Mesendoderm (in vitro differentiated cells): ENCODE measurements around the gene ANKRD12.

Source experiments
- DNase-seq: peaks from one replicate; pipeline ENCODE4 v3.0.0; 2013
- H2AK5ac ChIP-seq: 2 replicates; pipeline ENCODE4 v1.6.1; 2013; ENCODE audit warnings: low read length, inconsistent platforms
- H2BK120ac ChIP-seq: 2 replicates; pipeline ENCODE4 v1.6.1; 2013; ENCODE audit warnings: low read depth, mild to moderate bottlenecking, low read length, moderate library complexity, mixed read lengths
- H2BK15ac ChIP-seq: replicated peaks from 2 replicates; pipeline ENCODE4 v1.6.1; 2013; ENCODE audit warnings: low read depth, mild to moderate bottlenecking, moderate library complexity
- H2BK5ac ChIP-seq: 2 replicates; pipeline ENCODE4 v1.6.1; 2013; ENCODE audit warnings: low read length, inconsistent platforms
- H3K18ac ChIP-seq: 2 replicates; pipeline ENCODE4 v1.6.1; 2013; ENCODE audit warnings: mild to moderate bottlenecking, low read length, mixed read lengths
- H3K23ac ChIP-seq: one replicate; pipeline ENCODE4 v1.6.1; 2013; ENCODE audit warnings: low read length
- H3K27ac ChIP-seq: 2 replicates; pipeline ENCODE4 v1.5.1; 2013; ENCODE audit warnings: low read depth, mild to moderate bottlenecking, inconsistent platforms, low read length, moderate library complexity
- H3K27me3 ChIP-seq: 2 replicates; pipeline ENCODE4 v1.6.1; 2013; ENCODE audit warnings: low read length, control low read depth, mild to moderate bottlenecking, inconsistent platforms; ENCODE audit not compliant: insufficient read depth, poor library complexity
- H3K36me3 ChIP-seq: 2 replicates; pipeline ENCODE4 v1.6.1; 2013; ENCODE audit warnings: low read length, inconsistent platforms; ENCODE audit not compliant: control insufficient read depth, insufficient read depth
- H3K4ac ChIP-seq: one replicate; pipeline ENCODE4 v1.6.1; 2013; ENCODE audit warnings: low read depth, mild to moderate bottlenecking, low read length, moderate library complexity
- H3K4me1 ChIP-seq: 2 replicates; pipeline ENCODE4 v1.6.1; 2013; ENCODE audit warnings: low read depth, low read length, inconsistent platforms; ENCODE audit not compliant: control insufficient read depth
- H3K4me2 ChIP-seq: 2 replicates; pipeline ENCODE4 v1.6.1; 2013; ENCODE audit warnings: low read length
- H3K4me3 ChIP-seq: 2 replicates; pipeline ENCODE4 v1.5.1; 2013; ENCODE audit warnings: mild to moderate bottlenecking, low read length
- H3K56ac ChIP-seq: one replicate; pipeline ENCODE4 v1.6.1; 2013; ENCODE audit warnings: low read length
- H3K79me1 ChIP-seq: 2 replicates; pipeline ENCODE4 v1.6.1; 2013; ENCODE audit warnings: low read length, inconsistent platforms
- H3K79me2 ChIP-seq: 2 replicates; pipeline ENCODE4 v1.6.1; 2013; ENCODE audit warnings: mild to moderate bottlenecking, low read length; ENCODE audit not compliant: control insufficient read depth, insufficient read depth
- H3K9ac ChIP-seq: 2 replicates; pipeline ENCODE4 v1.6.1; 2013; ENCODE audit warnings: low read length, inconsistent platforms
- H4K5ac ChIP-seq: one replicate; pipeline ENCODE4 v1.6.1; 2013; ENCODE audit warnings: low read length
- H4K8ac ChIP-seq: one replicate; pipeline ENCODE4 v1.6.1; 2013; ENCODE audit warnings: low read depth, mild to moderate bottlenecking, control low read depth, low read length, moderate library complexity
- WGBS: extraction: QIAGEN DNeasy Blood & Tissue Kit; methylation state at CpG from one replicate; pipeline ENCODE4 v1.1.7; 2013; ENCODE audit warnings: low lambda C conversion rate, missing lambda C conversion rate; ENCODE audit not compliant: insufficient coverage; ENCODE audit errors: extremely low coverage; 5-methylcytosine and 5-hydroxymethylcytosine counted together

The ANKRD12 gene

DNA sequence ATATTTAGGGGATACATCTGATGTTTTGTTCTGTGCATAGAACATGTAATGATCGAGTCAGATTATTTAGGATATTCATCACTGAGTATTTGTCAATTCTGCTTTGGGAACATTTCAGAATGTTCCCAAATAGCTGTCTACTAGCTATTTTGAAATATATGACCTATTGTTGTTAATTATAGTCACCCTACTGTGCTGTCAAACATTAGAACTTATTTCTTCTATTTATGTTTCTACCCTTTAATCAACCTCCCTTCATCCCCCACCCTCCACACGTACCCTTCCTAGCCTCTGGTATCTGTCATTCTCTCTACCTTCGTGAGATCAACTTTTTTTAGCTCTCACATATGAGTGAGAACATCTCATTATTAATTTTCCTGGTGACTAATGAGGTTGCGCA is 40.9 kb downstream of the ANKRD12 start:
- no peaks in the 10 kb centered on the region for H3K36me3 ChIP-seq
- no peaks in the 10 kb centered on the region for H3K79me2 ChIP-seq
- H3K4ac ChIP-seq: no peak overlapping the region
- no peak overlapping the region for H2AK5ac ChIP-seq
- H3K27me3 ChIP-seq: no peaks in the 10 kb centered on the region
- WGBS: 100% methylated on average over 1 of the region's 4 CpGs
- H3K4me3 ChIP-seq: no peak overlapping the region
- H3K56ac ChIP-seq: no peak overlapping the region
- H3K23ac ChIP-seq: no peak overlapping the region
- no peak overlapping the region for H2BK120ac ChIP-seq
- no peak overlapping the region for H2BK15ac ChIP-seq
- no peak overlapping the region for H4K8ac ChIP-seq
- no peak overlapping the region for H2BK5ac ChIP-seq
- H3K4me1 ChIP-seq: no peaks in the 10 kb centered on the region
- H3K27ac ChIP-seq: no peak overlapping the region
- DNase-seq: no peak
- peaks cover 11% of the 10 kb centered on the region for H3K79me1 ChIP-seq
- no peak overlapping the region for H3K18ac ChIP-seq
- H3K9ac ChIP-seq: no peak overlapping the region
- no peak overlapping the region for H3K4me2 ChIP-seq
- H4K5ac ChIP-seq: no peak overlapping the region

DNA sequence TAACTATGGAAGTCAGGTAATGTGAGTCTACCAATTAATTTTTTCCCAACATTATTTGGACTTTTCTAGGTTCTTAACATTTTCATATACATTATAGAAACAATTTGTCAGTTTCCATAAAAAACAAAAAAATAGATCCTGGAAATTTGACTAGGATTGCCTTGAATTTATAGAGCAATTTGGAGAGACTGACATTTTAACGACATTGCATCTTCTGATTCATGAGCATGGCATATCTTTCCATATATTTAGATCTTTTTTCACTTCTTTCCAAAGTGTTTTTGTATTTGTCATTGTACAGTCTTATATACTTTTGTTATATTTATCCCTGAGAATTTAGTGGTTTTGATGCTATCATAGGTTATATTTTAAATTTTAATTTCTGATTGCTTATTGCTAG is 42.0 kb downstream of the ANKRD12 start:
- no peak overlapping the region for H2BK120ac ChIP-seq
- no peak overlapping the region for H4K5ac ChIP-seq
- no peak overlapping the region for H3K18ac ChIP-seq
- no peak for DNase-seq
- no peak overlapping the region for H4K8ac ChIP-seq
- no peak overlapping the region for H3K4me2 ChIP-seq
- H3K79me1 ChIP-seq: peaks cover 11% of the 10 kb centered on the region
- H3K27me3 ChIP-seq: no peaks in the 10 kb centered on the region
- H3K56ac ChIP-seq: no peak overlapping the region
- H3K27ac ChIP-seq: no peak overlapping the region
- no peak overlapping the region for H3K23ac ChIP-seq
- no peak overlapping the region for H2BK15ac ChIP-seq
- H3K4me3 ChIP-seq: no peak overlapping the region
- no peak overlapping the region for H2BK5ac ChIP-seq
- H3K79me2 ChIP-seq: no peaks in the 10 kb centered on the region
- no peak overlapping the region for H2AK5ac ChIP-seq
- H3K4me1 ChIP-seq: no peaks in the 10 kb centered on the region
- H3K36me3 ChIP-seq: no peaks in the 10 kb centered on the region
- no peak overlapping the region for H3K9ac ChIP-seq
- H3K4ac ChIP-seq: no peak overlapping the region
- WGBS: no CpG with 5 or more reads among the region's 1 CpG

DNA sequence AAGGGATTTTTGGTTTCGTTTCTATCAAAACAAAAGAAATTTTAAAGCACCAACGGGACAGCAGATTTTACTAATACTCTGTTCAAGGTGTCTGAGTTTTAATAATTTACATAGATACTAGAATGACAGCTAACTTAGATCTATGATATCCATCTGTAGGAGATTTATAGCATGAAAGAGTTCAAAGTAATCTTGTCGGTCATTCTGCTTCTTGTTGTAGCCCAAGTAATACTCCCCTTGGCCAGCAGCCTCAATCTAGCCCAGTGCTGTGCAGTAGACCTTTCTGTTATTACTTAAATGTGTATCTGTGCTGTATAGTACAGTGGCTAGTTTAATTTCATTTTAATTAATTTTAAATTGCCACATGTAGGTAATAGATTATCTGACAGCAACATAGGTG is 44.7 kb downstream of the ANKRD12 start:
- no peak overlapping the region for H3K27ac ChIP-seq
- H3K79me2 ChIP-seq: no peaks in the 10 kb centered on the region
- no peak overlapping the region for H3K18ac ChIP-seq
- no peak for DNase-seq
- no CpG with 5 or more reads among the region's 3 CpGs for WGBS
- H2BK5ac ChIP-seq: no peak overlapping the region
- H3K79me1 ChIP-seq: peaks cover 4% of the 10 kb centered on the region
- no peak overlapping the region for H4K5ac ChIP-seq
- H3K4me1 ChIP-seq: no peaks in the 10 kb centered on the region
- no peaks in the 10 kb centered on the region for H3K27me3 ChIP-seq
- H2BK15ac ChIP-seq: no peak overlapping the region
- H3K56ac ChIP-seq: no peak overlapping the region
- no peak overlapping the region for H3K9ac ChIP-seq
- no peak overlapping the region for H3K4me2 ChIP-seq
- no peaks in the 10 kb centered on the region for H3K36me3 ChIP-seq
- no peak overlapping the region for H2AK5ac ChIP-seq
- no peak overlapping the region for H4K8ac ChIP-seq
- H2BK120ac ChIP-seq: no peak overlapping the region
- no peak overlapping the region for H3K4me3 ChIP-seq
- H3K23ac ChIP-seq: no peak overlapping the region
- H3K4ac ChIP-seq: no peak overlapping the region

DNA sequence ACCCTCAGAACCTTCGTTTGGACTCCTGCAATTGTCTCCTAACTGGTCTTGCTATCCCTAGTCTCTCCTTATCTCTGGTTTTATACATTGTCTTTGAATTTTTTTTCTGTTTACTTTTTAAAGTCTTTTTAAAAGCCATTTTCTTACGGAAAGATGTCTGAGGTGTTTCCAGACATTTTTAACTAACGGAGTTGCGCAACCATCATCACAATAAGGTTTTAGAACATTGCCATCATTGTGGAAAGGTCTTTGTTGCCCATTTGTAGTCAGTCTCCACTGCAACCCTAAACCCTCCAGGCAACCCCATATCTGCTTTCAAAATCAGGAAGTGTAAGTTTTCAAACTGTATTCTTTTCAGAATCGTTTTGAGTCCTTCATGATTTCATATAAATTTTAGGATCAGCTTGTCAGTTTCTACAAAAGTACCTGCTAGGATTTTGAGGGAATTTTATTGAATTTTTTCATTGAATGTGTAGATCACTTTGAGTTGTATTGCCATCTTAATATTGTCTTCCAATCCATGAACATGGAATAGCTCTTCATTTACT is 46.3 kb downstream of the ANKRD12 start:
- no peak for DNase-seq
- no peak overlapping the region for H3K18ac ChIP-seq
- no peak overlapping the region for H2BK15ac ChIP-seq
- H3K4me1 ChIP-seq: no peaks in the 10 kb centered on the region
- no peak overlapping the region for H3K9ac ChIP-seq
- no peak overlapping the region for H2BK5ac ChIP-seq
- H3K79me2 ChIP-seq: no peaks in the 10 kb centered on the region
- no peaks in the 10 kb centered on the region for H3K36me3 ChIP-seq
- H4K5ac ChIP-seq: no peak overlapping the region
- H4K8ac ChIP-seq: no peak overlapping the region
- no peak overlapping the region for H3K27ac ChIP-seq
- H3K4me2 ChIP-seq: no peak overlapping the region
- H3K79me1 ChIP-seq: no peaks in the 10 kb centered on the region
- WGBS: no CpG with 5 or more reads among the region's 5 CpGs
- no peak overlapping the region for H3K4me3 ChIP-seq
- H3K23ac ChIP-seq: no peak overlapping the region
- H2AK5ac ChIP-seq: no peak overlapping the region
- H2BK120ac ChIP-seq: no peak overlapping the region
- no peak overlapping the region for H3K56ac ChIP-seq
- no peaks in the 10 kb centered on the region for H3K27me3 ChIP-seq
- H3K4ac ChIP-seq: no peak overlapping the region

DNA sequence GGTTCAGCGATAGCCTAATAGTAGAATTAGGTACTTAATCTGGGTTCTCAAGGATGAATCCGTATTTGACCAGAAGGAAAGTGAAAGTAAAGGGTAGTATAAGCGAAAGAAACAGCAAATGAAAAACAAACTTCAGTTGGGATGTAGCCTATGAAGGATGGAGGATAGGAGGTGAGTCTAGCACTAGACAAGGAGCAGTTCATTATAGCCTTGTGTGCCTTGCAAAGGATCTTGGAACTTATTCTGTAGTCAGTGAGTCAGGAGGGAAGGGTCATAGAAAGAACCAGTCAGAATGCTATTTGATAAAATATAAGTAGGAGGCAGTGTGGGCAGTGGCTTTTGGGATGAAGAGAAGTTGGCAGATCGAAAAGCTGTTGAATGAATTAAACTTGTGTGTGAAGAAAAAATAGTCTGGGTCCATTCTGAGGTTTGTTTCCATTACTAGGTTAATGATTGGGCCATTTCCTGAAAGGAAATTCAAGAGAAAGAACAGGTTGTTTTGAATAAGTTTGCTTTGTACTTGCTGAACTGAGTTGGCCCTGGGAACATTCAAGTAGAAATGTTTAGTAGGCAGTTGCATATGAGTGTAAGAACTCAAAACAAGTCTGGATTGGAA is 48.5 kb downstream of the ANKRD12 start:
- no peak overlapping the region for H2AK5ac ChIP-seq
- no peak overlapping the region for H3K23ac ChIP-seq
- H3K27ac ChIP-seq: no peak overlapping the region
- H3K18ac ChIP-seq: no peak overlapping the region
- no peaks in the 10 kb centered on the region for H3K4me1 ChIP-seq
- no peak overlapping the region for H3K4me3 ChIP-seq
- no peak overlapping the region for H2BK120ac ChIP-seq
- H2BK5ac ChIP-seq: no peak overlapping the region
- no CpG with 5 or more reads among the region's 4 CpGs for WGBS
- no peak overlapping the region for H3K9ac ChIP-seq
- H3K79me2 ChIP-seq: no peaks in the 10 kb centered on the region
- no peaks in the 10 kb centered on the region for H3K27me3 ChIP-seq
- no peak overlapping the region for H2BK15ac ChIP-seq
- no peak overlapping the region for H4K5ac ChIP-seq
- H3K36me3 ChIP-seq: no peaks in the 10 kb centered on the region
- H4K8ac ChIP-seq: no peak overlapping the region
- DNase-seq: no peak
- H3K4me2 ChIP-seq: no peak overlapping the region
- H3K56ac ChIP-seq: no peak overlapping the region
- no peaks in the 10 kb centered on the region for H3K79me1 ChIP-seq
- no peak overlapping the region for H3K4ac ChIP-seq
